Activated CD4-positive, alpha-beta T cell treated with anti-CD3 and anti-CD28 coated beads for 36 hours (primary cell): ENCODE data around the gene PEX14. TPM values are rescaled to one million over a fixed set of nuclear protein-coding genes. Genes with fewer than 3 reads are reported as not detected.
"Not testable (repeated sequence)": the region's sequence is repeated elsewhere in the genome, so short reads cannot be mapped to it uniquely, and the experiment has no call there.

Experiments used
- ATAC-seq: fragments of 200-7000 bp; cut with Tn5 transposase; one replicate; pipeline ENCODE4 v1.10.0; 2021; ENCODE audit warnings: mild to moderate bottlenecking, moderate library complexity
- CTCF ChIA-PET: fragments of 350-600 bp; sonication (Branson Sonifier 250); formaldehyde crosslinking; loops from one replicate; lab custom pipeline; 2021; ENCODE audit warnings: antibody characterized with exemption; lab: Charles Lee
- POLR2A ChIA-PET: fragments of 350-600 bp; sonication (Branson Sonifier 250); formaldehyde crosslinking; loops from one replicate; lab custom pipeline; 2021; ENCODE audit warnings: antibody characterized with exemption, inconsistent platforms; lab: Charles Lee
- DNase-seq: peaks from one replicate; pipeline ENCODE4 v3.0.0-alpha.2; 2020
- H3K27ac Mint-ChIP-seq: one replicate; pipeline ENCODE4 v1.8.0; 2021; ENCODE audit warnings: mixed read lengths
- H3K27me3 Mint-ChIP-seq: one replicate; pipeline ENCODE4 v1.8.0; 2021; ENCODE audit warnings: mixed read lengths
- H3K36me3 Mint-ChIP-seq: one replicate; pipeline ENCODE4 v1.8.0; 2021; ENCODE audit warnings: low read depth, mixed read lengths
- H3K4me1 Mint-ChIP-seq: one replicate; pipeline ENCODE4 v1.8.0; 2021; ENCODE audit warnings: mixed read lengths
- H3K4me3 Mint-ChIP-seq: one replicate; pipeline ENCODE4 v1.8.0; 2021; ENCODE audit warnings: mild to moderate bottlenecking, moderate library complexity, mixed read lengths
- H3K9me3 Mint-ChIP-seq: one replicate; pipeline ENCODE4 v1.8.0; 2021; ENCODE audit warnings: low read depth, mixed read lengths
- intact Hi-C, 2 experiments: fragments of 100-400 bp; cut with DNase I in 1 of 2; cut with micrococcal nuclease in 1 of 2; formaldehyde crosslinking; loops; one replicate each; pipeline versions ENCODE4 v1.14.2 to v1.15.1; 2022 to 2024; cut with DNase I, micrococcal nuclease
- total RNA-seq, 2 experiments: library from RNA; stranded (reverse); gene quantifications; one replicate each; pipeline ENCODE4 v1.2.3, GENCODE V29; 2021

PEX14 gene
- total RNA-seq, 2 experiments from 2014 or later = 16.3 to 25.1 TPM

- intact Hi-C loops = no loop called here
- Mint-ChIP-seq H3K4me1 (peaks cover 1% of the 10 kb centered on the region), H3K4me3 (no peak overlapping the region), H3K27me3 (no peaks in the 10 kb centered on the region), H3K36me3 (peaks cover 12% of the 10 kb centered on the region), H3K27ac (no peak overlapping the region), H3K9me3 (no peaks in the 10 kb centered on the region)
- POLR2A ChIA-PET = interaction anchor here (0.6 kb wide), 1 partner anchor 17 kb away, joined by 3 read pairs; no protein-coding TSS in a partner anchor
- DNase-seq = no peak
- no peak for ATAC-seq
- CTCF ChIA-PET = interaction anchor here (1.8 kb wide), 1 partner anchor 9 kb away, joined by 5 read pairs; no protein-coding TSS in a partner anchor
Measured at GRCh38 chr1:10451287-10451686, 23.5 kb upstream of the PEX14 start.

- ChIA-PET POLR2A (interaction anchor here (0.5 kb wide), 1 partner anchor 220 kb away, joined by 5 read pairs; no protein-coding TSS in a partner anchor), CTCF (interaction anchor here (0.6 to 1.4 kb wide), 3 partner anchors 18 to 840 kb away, joined by 3 to 7 read pairs (median 4); no protein-coding TSS in a partner anchor)
- no peak for ATAC-seq
Measured at GRCh38 chr1:10456048-10456447, 18.7 kb upstream of the PEX14 start.

GRCh38 chr1:10456661-10457060, 18.1 kb upstream of the PEX14 start:
- H3K4me1 Mint-ChIP-seq = no peaks in the 10 kb centered on the region
- H3K4me3 Mint-ChIP-seq = no peak overlapping the region
- peaks cover 22% of the 10 kb centered on the region for H3K36me3 Mint-ChIP-seq
- no peak overlapping the region for H3K27ac Mint-ChIP-seq
- DNase-seq = no peak
- H3K27me3 Mint-ChIP-seq = no peaks in the 10 kb centered on the region
- ChIA-PET POLR2A (no interaction called here), CTCF (interaction anchor here (1.4 kb wide), 1 partner anchor 38 kb away, joined by 7 read pairs; no protein-coding TSS in a partner anchor)
- H3K9me3 Mint-ChIP-seq = no peaks in the 10 kb centered on the region
- ATAC-seq = no peak
- intact Hi-C loops = no loop called here

More at GRCh38 chr1:10456048-10456447, 18.7 kb upstream of the PEX14 start:
- H3K27me3 Mint-ChIP-seq = no peaks in the 10 kb centered on the region
- no peak overlapping the region for H3K27ac Mint-ChIP-seq
- DNase-seq = no peak
- H3K9me3 Mint-ChIP-seq = no peaks in the 10 kb centered on the region
- H3K4me3 Mint-ChIP-seq = no peak overlapping the region
- peaks cover 1% of the 10 kb centered on the region for H3K4me1 Mint-ChIP-seq
- intact Hi-C loops = no loop called here
- H3K36me3 Mint-ChIP-seq = peaks cover 16% of the 10 kb centered on the region

GRCh38 chr1:10457462-10457861, 17.3 kb upstream of the PEX14 start:
- H3K4me3 Mint-ChIP-seq, H3K27me3 Mint-ChIP-seq, intact Hi-C loops, DNase-seq, H3K9me3 Mint-ChIP-seq, H3K4me1 Mint-ChIP-seq, H3K27ac Mint-ChIP-seq: not testable (repeated sequence)
- peak; percentile 26 for ATAC-seq
- POLR2A ChIA-PET = interaction anchor here (0.6 kb wide), 1 partner anchor 21 kb away, joined by 6 read pairs; no protein-coding TSS in a partner anchor
- CTCF ChIA-PET = interaction anchor here (0.7 to 1.4 kb wide), 2 partner anchors 37 to 411 kb away, joined by 3 to 7 read pairs; no protein-coding TSS in a partner anchor
- H3K36me3 Mint-ChIP-seq = peaks cover 26% of the 10 kb centered on the region

GRCh38 chr1:10457875-10458274, 16.9 kb upstream of the PEX14 start:
- Mint-ChIP-seq H3K9me3 (no peaks in the 10 kb centered on the region), H3K36me3 (peaks cover 29% of the 10 kb centered on the region), H3K4me3 (no peak overlapping the region), H3K27me3 (no peaks in the 10 kb centered on the region), H3K4me1 (no peaks in the 10 kb centered on the region), H3K27ac (no peak overlapping the region)
- CTCF ChIA-PET = interaction anchor here (0.7 to 0.9 kb wide), 2 partner anchors 37 to 410 kb away, joined by 3 read pairs; no protein-coding TSS in a partner anchor
- ATAC-seq = no peak
- DNase-seq = no peak
- intact Hi-C loops = no loop called here
- POLR2A ChIA-PET = no interaction called here

- ATAC-seq = no peak
- H3K36me3 Mint-ChIP-seq = peaks cover 34% of the 10 kb centered on the region
- intact Hi-C loops = no loop called here
- CTCF ChIA-PET = interaction anchor here (0.6 kb wide), 1 partner anchor 400 kb away, joined by 4 read pairs; no protein-coding TSS in a partner anchor
- no peaks in the 10 kb centered on the region for H3K4me1 Mint-ChIP-seq
- H3K4me3 Mint-ChIP-seq = no peak overlapping the region
- H3K27me3 Mint-ChIP-seq = no peaks in the 10 kb centered on the region
- H3K9me3 Mint-ChIP-seq = no peaks in the 10 kb centered on the region
- POLR2A ChIA-PET = interaction anchor here (0.7 kb wide), 1 partner anchor 249 kb away, joined by 8 read pairs; the partner anchor contains the start of gene KIF1B
- DNase-seq = no peak
- no peak overlapping the region for H3K27ac Mint-ChIP-seq
Measured at GRCh38 chr1:10459184-10459583, 15.6 kb upstream of the PEX14 start.

GRCh38 chr1:10467078-10467477, 7.7 kb upstream of the PEX14 start:
- Mint-ChIP-seq H3K36me3 (peaks cover 37% of the 10 kb centered on the region), H3K27ac (no peak overlapping the region), H3K9me3 (no peaks in the 10 kb centered on the region), H3K27me3 (no peaks in the 10 kb centered on the region), H3K4me1 (peaks cover 7% of the 10 kb centered on the region), H3K4me3 (no peak overlapping the region)
- POLR2A ChIA-PET = no interaction called here
- intact Hi-C loops = no loop called here
- ATAC-seq (no peak), DNase-seq (no peak)
- CTCF ChIA-PET = interaction anchor here (0.7 kb wide), 1 partner anchor 99 kb away, joined by 5 read pairs; no protein-coding TSS in a partner anchor

GRCh38 chr1:10470043-10470442, 4.7 kb upstream of the PEX14 start:
- no peak overlapping the region for H3K27ac Mint-ChIP-seq
- H3K36me3 Mint-ChIP-seq = peaks cover 23% of the 10 kb centered on the region
- ATAC-seq (no peak), DNase-seq (no peak)
- POLR2A ChIA-PET = no interaction called here
- H3K9me3 Mint-ChIP-seq = no peaks in the 10 kb centered on the region
- intact Hi-C loops = loop anchor here (5.0 to 10.0 kb wide), 4 partner anchors 75 to 1335 kb away; partner anchors contain the start of genes CLCN6 (in 1 of the 2), MTHFR (in 1 of the 2), PGD (in 1 of the 2) and SLC25A33 (in 1 of the 2)
- H3K4me1 Mint-ChIP-seq = peaks cover 21% of the 10 kb centered on the region
- no peaks in the 10 kb centered on the region for H3K27me3 Mint-ChIP-seq
- no peak overlapping the region for H3K4me3 Mint-ChIP-seq
- CTCF ChIA-PET = interaction anchor here (0.6 kb wide), 1 partner anchor 732 kb away, joined by 4 read pairs; no protein-coding TSS in a partner anchor

- ChIA-PET CTCF (interaction anchor here (0.8 to 2.1 kb wide), 4 partner anchors 23 to 42 kb away, joined by 3 to 7 read pairs (median 5); no protein-coding TSS in a partner anchor), POLR2A (no interaction called here)
- DNase-seq (peak; percentile 12), ATAC-seq (no peak)
- H3K36me3 Mint-ChIP-seq = peaks cover 21% of the 10 kb centered on the region
- H3K27ac Mint-ChIP-seq = peak overlapping the region; percentile 92
- no peaks in the 10 kb centered on the region for H3K9me3 Mint-ChIP-seq
- peak overlapping the region; percentile 97 for H3K4me3 Mint-ChIP-seq
- H3K27me3 Mint-ChIP-seq = no peaks in the 10 kb centered on the region
- intact Hi-C loops = loop anchor here (1.0 to 10.0 kb wide), 13 partner anchors 40 to 1333 kb away; partner anchors contain the start of genes CENPS (in 2 of the 2), CLCN6 (in 1 of the 2), CTNNBIP1 (in 1 of the 2) and EXOSC10 (in 1 of the 2)
- H3K4me1 Mint-ChIP-seq = peaks cover 31% of the 10 kb centered on the region
Measured at GRCh38 chr1:10471411-10472219, 3.1 kb upstream of the PEX14 start.

GRCh38 chr1:10472220-10473144, 2.3 kb upstream of the PEX14 start, which contains the start of gene DFFA:
Gene DFFA, minus strand, starts transcription at chr1:10472529. Its CDS starts 71 bp downstream, at chr1:10472458.
- ChIA-PET CTCF (interaction anchor here (1.5 to 2.1 kb wide), 3 partner anchors 22 to 43 kb away, joined by 3 to 7 read pairs (median 6); no protein-coding TSS in a partner anchor), POLR2A (no interaction called here)
- Mint-ChIP-seq H3K27ac (peak within 1 kb of the TSS; percentile 92), H3K27me3 (no peaks in the 10 kb centered on the region), H3K9me3 (no peaks in the 10 kb centered on the region), H3K4me3 (peak within 1 kb of the TSS; percentile 97), H3K36me3 (peaks cover 17% of the 10 kb centered on the region), H3K4me1 (peaks cover 38% of the 10 kb centered on the region)
- DNase-seq (peak; percentile 96), ATAC-seq (peak; percentile 83)
- intact Hi-C loops = loop anchor here (1.0 to 10.0 kb wide), 13 partner anchors 39 to 1332 kb away; partner anchors contain the start of genes CENPS (in 2 of the 2), CLCN6 (in 1 of the 2), CTNNBIP1 (in 1 of the 2) and EXOSC10 (in 1 of the 2)
